GM21528 (cell line): ENCODE data around the gene GLIPR1.
"Not testable (repeated sequence)": the region's sequence is repeated elsewhere in the genome, so short reads cannot be mapped to it uniquely, and the experiment has no call there.

ENCODE experiments used
- ATAC-seq: cut with Tn5 transposase; IDR thresholded peaks from one replicate; pipeline ENCODE4 v1.9.1; 2021; ENCODE audit warnings: mild to moderate bottlenecking, moderate library complexity; ENCODE audit not compliant: unreplicated experiment, low FRiP score

Gene GLIPR1

DNA sequence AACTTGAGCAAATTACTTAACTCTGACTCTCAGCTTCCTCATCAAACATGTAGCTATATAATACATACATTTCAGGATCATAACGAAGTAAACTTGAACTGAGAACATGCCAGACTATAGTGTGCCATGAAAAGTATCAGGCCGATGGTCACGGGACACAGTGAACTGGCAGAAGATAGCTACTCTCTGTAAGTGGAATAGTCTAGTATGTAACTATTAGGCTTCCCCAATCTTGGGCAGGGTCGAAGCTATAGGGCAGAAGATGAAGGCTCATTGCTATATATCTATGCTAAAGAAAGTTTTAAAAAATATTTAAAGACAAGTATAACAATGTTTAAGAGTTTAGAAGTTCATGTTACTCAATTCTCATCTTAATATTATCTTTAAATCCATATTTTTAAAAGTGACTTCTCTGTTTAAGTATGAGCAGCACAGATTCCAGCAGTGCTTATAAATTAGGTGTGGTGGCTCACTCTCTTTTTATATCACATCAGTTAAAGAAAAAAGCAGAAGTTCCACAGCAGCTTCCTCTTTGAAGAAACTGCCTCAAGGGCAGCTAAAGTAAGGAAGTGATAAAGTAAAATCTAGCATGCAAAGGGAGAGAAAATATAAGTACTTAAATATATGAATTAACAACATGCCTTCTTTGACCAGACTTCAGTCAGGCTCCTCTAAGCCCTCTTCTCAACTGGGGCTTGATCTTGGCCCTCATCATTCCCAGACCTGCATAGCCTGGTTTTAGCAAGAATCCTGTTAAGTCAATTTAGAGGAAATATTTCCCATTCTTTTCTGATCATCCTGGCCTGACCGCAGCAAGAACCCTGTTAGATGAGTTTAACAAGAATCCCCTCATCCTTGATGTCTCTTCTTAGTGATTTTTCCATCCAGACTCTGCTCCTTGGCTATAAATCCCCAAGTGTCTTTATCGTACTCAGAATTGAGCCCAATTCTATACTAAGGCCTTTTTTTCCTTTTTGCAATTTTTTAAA lies 8.4 kb upstream of the GLIPR1 start:
- ATAC-seq = no peak

GRCh38 chr12:75474116-75474515 lies 6.4 kb upstream of the GLIPR1 start:
- no peak for ATAC-seq

DNA sequence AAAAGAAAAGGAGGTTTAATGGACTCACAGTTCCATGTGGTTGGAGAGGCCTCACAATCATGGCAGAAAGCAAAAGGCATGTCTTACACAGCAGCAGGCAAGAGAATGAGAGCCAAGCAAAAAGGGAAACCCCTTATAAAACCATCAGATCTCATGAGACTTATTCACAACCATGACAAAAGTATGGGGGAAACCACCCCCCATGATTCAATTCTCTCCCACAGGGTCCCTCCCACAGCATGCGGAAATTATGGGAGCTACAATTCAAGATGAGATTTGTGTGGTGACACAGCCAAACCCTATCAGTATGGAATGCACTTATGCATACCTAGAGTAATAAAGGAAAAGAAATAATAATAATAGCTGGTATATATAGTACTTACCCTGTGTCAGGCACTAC lies 4.5 kb upstream of the GLIPR1 start:
- ATAC-seq = no peak

DNA sequence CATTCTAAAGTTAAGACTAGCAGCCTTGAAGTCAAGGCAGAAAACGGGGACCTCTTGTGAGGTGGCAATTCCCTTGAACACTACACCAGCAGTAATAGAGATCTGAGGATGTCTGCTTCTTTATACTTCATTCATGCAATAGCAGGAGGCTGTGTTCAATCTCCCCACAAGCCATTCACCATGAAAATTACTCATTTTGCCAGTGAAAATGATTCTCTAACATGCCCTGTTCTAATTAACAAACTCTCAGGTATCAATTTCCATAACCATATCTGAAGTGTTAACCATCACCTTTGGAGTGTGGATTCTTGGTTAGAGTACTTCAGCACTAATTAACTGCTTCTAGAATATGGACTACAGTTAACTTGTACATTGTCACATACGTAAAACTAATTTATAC lies 3.4 kb upstream of the GLIPR1 start:
- ATAC-seq = no peak

GRCh38 chr12:75478116-75478794 lies 2.3 kb upstream of the GLIPR1 start:
- ATAC-seq = peak; percentile 23

DNA sequence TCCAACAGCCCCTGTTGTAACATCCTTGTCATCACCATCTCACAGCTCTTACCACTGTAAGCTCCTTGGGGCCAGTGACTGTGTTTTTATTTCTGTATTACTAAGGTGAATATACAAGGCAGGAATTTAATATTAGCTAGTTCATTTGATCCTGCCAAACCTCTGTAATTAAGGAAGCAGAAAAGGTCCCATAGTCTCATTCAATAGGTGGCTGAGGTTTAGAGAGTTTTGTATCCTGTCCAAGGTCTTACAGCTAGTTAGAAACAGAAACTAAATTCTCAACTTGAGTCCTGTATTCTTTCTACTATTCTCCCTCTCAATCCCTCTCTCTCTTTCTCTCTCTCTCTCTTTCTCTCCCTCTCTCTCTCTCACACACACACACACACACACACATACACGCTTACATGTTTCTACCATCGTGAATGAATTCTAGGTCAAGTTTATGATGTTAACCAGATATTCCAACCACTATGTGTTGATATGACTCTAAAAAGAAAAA lies 543 bp upstream of the GLIPR1 start:
- ATAC-seq = peak; percentile 46

GRCh38 chr12:75481013-75481705 lies 604 bp downstream of the GLIPR1 start:
- peak; percentile 32 for ATAC-seq

DNA sequence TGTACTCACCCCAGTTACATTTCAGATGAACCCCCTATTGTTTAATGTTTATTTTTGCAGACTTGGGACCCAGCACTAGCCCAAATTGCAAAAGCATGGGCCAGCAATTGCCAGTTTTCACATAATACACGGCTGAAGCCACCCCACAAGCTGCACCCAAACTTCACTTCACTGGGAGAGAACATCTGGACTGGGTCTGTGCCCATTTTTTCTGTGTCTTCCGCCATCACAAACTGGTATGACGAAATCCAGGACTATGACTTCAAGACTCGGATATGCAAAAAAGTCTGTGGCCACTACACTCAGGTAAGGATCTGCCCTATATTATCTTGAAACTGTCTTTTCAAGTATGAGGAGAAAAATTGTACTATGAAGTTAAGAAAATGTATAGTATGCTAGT lies 1.2 kb downstream of the GLIPR1 start:
- no peak for ATAC-seq

GRCh38 chr12:75482646-75483045 lies 2.1 kb downstream of the GLIPR1 start:
- no peak for ATAC-seq

DNA sequence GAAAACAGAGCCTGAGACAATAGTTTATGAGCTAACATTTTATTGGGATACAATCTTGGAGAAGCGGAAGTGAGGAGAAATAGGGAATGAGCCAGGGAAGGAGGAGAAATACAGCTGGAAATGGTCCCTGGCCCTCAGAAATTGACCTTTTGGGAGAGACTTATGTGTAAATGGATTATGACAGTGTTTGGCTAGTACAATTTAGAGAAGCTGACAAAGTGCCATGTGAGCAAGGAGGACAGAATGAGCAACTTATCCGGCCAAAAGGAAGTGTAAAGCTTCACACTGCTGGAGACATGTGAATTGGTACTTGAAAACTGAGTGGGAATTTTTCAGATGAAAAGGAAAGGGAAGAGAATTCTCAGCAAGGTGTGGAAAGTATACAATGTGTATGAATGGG lies 2.9 kb downstream of the GLIPR1 start:
- no peak for ATAC-seq

- not testable (repeated sequence) for ATAC-seq
Observed at GRCh38 chr12:75484450-75484849, 3.9 kb downstream of the GLIPR1 start.

DNA sequence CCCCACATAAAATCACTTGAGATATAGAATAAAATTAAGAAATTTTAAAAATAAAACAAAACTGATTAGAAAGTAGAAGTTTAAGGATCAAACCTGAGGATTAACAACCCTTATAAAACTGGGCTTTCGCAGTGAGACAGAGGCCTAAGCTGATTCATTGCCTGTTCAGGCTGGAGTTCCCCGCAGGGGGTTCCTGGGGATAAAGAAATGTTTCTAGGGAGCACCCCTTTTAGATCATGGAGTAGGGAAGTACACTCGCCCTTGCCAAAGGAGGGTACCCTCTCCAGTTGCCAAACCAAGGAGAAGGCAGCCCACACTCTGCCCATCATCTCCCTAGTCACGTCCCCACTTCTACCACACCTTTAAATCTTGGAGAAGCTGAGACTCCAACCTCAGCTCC lies 6.8 kb downstream of the GLIPR1 start:
- ATAC-seq = no peak

DNA sequence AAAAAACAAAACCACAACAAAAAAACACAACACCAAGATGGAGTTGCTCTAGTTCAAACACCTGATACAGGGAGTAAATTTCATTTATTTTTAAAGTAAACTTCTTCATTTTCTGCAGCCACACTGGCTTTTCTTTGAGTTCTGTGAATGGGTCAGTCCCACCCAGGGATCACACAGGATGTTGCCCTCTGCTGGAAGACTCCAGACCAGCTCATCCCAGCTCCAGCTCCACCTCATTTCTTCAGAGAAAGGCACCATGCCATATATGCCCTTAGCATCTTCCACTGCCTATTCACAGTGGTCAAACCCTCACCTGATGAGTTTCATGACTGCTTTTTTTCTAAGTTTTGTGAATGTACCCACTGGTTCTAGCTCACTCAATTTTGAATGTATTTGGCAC lies 8.0 kb downstream of the GLIPR1 start:
- no peak for ATAC-seq

GRCh38 chr12:75489187-75489586 lies 8.6 kb downstream of the GLIPR1 start:
- ATAC-seq = no peak

DNA sequence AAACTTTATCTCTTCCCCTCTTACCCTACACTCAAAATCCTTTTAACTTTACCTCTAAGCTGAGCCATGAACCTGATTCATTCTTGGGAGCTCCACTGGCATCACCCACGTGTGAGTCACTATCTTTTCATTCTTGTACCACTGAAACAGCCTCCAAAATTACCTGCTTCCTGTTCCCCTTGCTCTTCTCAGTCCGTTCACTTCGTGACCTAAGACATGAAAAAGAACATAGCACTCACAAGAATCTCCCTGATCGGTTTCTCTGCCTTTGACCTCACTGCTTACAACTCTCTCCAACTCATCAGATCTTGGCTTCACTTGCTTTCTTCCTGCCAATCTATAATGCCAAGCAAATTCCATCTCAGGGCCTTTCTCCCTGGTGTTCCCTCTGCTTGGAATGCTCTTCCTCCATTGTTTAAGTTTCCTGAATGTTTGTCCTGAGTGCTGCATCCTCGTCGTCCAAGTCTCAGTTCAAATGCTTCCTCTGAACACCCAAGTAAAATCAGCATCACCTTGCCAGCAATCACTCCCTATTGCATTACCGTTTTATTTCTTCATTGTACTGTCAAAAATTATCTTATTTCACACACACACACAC lies 9.2 kb downstream of the GLIPR1 start:
- ATAC-seq = no peak

DNA sequence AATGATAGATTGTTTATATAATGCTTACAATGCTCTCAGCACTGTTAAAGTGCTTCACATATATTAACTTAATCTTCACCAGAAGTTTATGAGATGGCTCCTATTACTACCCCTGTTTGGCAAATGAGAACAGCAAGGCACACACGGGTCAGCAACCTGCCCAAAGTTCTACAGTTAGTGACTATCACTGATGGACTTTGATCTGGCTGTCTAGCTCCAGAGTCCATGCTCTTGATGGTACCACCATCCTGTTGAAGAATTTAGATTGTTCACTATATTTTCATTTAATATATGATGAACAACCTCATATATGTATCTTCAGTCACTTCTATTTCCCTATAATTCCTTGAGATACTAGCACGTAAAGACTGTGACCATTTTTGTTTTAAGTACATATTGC lies 10.6 kb downstream of the GLIPR1 start:
- no peak for ATAC-seq

- no peak for ATAC-seq
Observed at GRCh38 chr12:75503459-75503858, 22.9 kb downstream of the GLIPR1 start.

- no peak for ATAC-seq
Observed at GRCh38 chr12:75503866-75504265, 23.3 kb downstream of the GLIPR1 start.

- ATAC-seq = no peak
Observed at GRCh38 chr12:75505706-75506312, 25.3 kb downstream of the GLIPR1 start.

DNA sequence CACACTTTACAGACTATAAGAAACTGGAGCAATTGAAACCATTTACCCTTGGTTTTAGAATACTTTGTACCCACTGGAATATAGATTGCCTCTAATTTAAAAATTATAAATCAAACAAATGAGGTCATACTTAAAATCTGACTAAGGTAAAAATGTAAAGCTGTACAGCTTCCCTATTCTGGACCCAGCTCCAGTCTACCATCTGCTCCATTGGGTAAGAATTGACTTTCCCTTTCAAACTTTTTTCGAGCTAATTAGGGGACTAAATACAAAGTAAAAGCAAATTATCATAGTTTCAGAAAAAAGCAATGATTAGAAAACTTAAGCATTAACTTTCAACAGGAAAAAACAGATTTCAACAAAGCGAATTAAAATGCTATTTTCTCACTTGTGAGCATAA lies 26.5 kb downstream of the GLIPR1 start:
- no peak for ATAC-seq
